D721Med (cell line): ENCODE results near the gene MORN4.

Experiments used
- DNase-seq: peaks from one replicate; pipeline ENCODE4 v3.0.0; 2011; ENCODE audit warnings: low spot score; ENCODE audit not compliant: insufficient read length
- FAIRE-seq: peaks from 2 replicates; lab custom pipeline; 2011; peaks lifted over from hg19 to GRCh38; lab: Jason Lieb, UNC
- TF ChIP-seq, protein P1 (sequence below): IDR thresholded peaks from 2 replicates; pipeline ENCODE4 v1.5.1; 2012; ENCODE audit warnings: mild to moderate bottlenecking, control low read depth; ENCODE audit not compliant: insufficient read depth; ENCODE audit errors: missing control alignments

Gene MORN4

GRCh38 chr10:97628228-97628627 is 5.1 kb downstream of the MORN4 start:
- TF ChIP-seq, protein P1, sequence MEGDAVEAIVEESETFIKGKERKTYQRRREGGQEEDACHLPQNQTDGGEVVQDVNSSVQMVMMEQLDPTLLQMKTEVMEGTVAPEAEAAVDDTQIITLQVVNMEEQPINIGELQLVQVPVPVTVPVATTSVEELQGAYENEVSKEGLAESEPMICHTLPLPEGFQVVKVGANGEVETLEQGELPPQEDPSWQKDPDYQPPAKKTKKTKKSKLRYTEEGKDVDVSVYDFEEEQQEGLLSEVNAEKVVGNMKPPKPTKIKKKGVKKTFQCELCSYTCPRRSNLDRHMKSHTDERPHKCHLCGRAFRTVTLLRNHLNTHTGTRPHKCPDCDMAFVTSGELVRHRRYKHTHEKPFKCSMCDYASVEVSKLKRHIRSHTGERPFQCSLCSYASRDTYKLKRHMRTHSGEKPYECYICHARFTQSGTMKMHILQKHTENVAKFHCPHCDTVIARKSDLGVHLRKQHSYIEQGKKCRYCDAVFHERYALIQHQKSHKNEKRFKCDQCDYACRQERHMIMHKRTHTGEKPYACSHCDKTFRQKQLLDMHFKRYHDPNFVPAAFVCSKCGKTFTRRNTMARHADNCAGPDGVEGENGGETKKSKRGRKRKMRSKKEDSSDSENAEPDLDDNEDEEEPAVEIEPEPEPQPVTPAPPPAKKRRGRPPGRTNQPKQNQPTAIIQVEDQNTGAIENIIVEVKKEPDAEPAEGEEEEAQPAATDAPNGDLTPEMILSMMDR, result no peak
- DNase-seq (no peak), FAIRE-seq (no peak)

DNA sequence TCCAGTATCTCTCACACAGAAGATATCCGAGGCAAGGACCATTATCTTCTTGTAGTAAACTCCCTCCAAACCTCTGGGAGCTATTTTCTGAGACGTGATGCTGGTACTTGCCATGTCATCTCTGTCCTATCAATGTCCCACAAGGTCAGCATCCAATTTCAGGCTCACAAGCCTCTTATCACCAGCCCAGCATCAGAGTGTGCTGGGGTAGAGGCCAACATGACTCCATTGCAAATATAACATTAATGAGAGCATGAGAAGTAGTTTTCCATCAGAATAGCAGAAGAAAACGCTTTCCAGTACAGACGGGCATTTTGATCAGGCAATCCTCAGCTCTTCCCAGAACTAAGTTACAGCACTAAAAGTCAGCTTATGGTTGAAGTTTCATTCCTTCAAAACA is 5.6 kb downstream of the MORN4 start:
- FAIRE-seq (no peak), DNase-seq (no peak)
- TF ChIP-seq, protein P1, result no peak

GRCh38 chr10:97623277-97623676 is 10.0 kb downstream of the MORN4 start:
- FAIRE-seq (no peak), DNase-seq (no peak)
- TF ChIP-seq, protein P1, result no peak

- no peak for FAIRE-seq
- TF ChIP-seq, protein P1, result no peak
- no peak for DNase-seq
These were observed 14.6 kb downstream of the MORN4 start for GRCh38 chr10:97618733-97619132.

DNA sequence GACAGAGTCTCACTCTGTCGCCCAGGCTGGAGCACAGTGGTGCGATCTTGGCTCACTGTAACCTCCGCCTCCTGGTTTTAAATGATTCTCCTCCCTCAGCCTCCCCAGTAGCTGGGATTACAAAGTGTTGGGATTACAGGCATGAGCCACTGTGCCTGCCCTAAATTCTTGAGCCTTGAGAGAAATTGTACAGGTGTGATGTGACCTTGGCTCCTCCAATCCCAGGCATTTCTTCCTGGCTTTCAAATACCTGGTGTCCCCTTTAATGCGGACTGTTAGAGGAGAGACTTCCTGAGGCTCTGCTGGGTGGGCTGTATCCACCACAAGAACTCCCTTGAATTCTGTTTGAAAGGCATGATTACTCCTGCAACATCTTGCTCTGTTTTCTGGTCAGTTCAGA is 15.0 kb downstream of the MORN4 start:
- TF ChIP-seq, protein P1, result no peak
- FAIRE-seq, result no peak

GRCh38 chr10:97612386-97612785 is 20.9 kb downstream of the MORN4 start:
- FAIRE-seq, result no peak
- TF ChIP-seq, protein P1, result peak; percentile 34
- DNase-seq, result no peak

More for the DNA sequence above, 15.0 kb downstream of the MORN4 start:
- DNase-seq, result no peak

GRCh38 chr10:97611473-97611872 is 21.8 kb downstream of the MORN4 start:
- DNase-seq (no peak), FAIRE-seq (no peak)
- TF ChIP-seq, protein P1, result no peak
